HG03064 (cell line): Measurements from ENCODE around the gene ETV4.
A peak's percentile ranks its signal among the peaks of the same experiment; 100 is the strongest.
"Not testable (repeated sequence)": the region's sequence is repeated elsewhere in the genome, so short reads cannot be mapped to it uniquely, and the experiment has no call there.

Experiments used
- ATAC-seq: cut with Tn5 transposase; IDR thresholded peaks from one replicate; pipeline ENCODE4 v1.9.1; 2021; ENCODE audit warnings: low read depth; ENCODE audit not compliant: unreplicated experiment

ETV4 gene

GRCh38 chr17:43517615-43518386 lies 28.3 kb downstream of the ETV4 start:
- no peak for ATAC-seq

- ATAC-seq: no peak
Measured at GRCh38 chr17:43517161-43517560, 29.0 kb downstream of the ETV4 start.

DNA sequence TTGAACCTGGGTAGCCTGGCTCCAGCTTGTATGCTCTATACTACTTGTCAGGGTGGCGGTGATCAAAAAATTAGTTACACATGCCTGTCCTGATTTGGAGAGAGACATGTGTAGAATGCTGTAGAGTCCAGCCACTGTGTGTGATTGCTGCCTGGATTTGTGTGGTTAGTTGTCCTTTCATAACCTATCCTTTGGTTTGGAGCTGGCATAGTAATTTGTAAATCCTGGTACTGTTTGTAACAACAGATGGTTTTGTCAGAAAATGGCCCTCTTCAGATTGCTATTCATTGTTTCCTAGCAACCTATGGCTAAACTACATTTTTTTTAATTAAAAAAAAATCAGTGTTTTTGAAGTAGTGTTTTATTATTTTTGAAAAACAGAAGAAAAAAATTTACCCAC lies 30.5 kb downstream of the ETV4 start:
- ATAC-seq: no peak

- ATAC-seq: not testable (repeated sequence)
Measured at GRCh38 chr17:43511199-43511598, 34.9 kb downstream of the ETV4 start.

- not testable (repeated sequence) for ATAC-seq
Measured at GRCh38 chr17:43509440-43509839, 36.7 kb downstream of the ETV4 start.

GRCh38 chr17:43490621-43491020 lies 55.5 kb downstream of the ETV4 start:
- no peak for ATAC-seq

GRCh38 chr17:43483674-43484551 lies 62.2 kb downstream of the ETV4 start, which contains the start of gene DHX8:
Gene DHX8, plus strand, starts transcription at chr17:43483975. Its CDS starts 63 bp downstream, at chr17:43484038.
- peak; percentile 90 for ATAC-seq

DNA sequence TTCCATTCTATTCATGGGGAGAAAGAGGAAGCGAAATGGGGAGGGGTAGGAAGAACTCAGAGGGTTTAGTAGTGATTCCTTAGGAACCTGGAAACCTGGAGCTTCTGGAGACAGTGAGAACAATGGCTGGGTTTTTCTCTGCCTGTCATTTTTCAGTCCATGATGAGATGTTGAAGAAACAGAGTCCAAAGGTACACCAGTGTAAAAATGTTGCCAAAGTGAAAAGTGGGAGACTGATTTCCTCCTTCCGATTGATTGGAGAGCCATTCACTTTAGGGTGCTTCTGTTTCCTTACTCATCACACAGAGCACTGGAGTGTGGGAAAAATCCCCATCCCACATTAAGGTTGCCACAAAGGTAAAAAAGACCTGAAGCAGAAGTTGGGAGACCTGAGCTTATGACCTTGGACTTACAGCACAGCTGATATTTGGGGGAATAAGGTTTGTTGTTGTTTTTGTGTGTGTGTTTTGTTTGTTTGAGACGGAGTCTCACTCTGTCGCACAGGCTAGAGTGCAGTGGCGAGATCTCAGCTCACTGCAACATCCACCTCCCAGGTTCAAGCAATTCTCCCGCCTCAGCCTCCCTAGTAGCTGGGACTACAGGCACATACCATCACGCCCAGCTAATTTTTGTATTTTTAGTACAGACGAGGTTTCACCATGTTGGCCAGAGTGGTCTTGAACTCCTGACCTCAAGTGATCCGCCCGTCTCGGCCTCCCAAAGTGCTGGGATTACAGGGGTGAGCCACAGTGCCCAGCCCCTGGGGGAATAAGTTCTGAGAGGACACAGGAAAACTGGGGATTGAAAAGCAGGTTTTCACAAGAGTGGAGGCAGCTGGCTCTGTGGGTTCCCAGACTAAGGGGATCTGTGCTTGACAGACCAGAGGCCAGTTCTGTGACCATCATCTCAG lies 63.8 kb downstream of the ETV4 start:
- no peak for ATAC-seq

DNA sequence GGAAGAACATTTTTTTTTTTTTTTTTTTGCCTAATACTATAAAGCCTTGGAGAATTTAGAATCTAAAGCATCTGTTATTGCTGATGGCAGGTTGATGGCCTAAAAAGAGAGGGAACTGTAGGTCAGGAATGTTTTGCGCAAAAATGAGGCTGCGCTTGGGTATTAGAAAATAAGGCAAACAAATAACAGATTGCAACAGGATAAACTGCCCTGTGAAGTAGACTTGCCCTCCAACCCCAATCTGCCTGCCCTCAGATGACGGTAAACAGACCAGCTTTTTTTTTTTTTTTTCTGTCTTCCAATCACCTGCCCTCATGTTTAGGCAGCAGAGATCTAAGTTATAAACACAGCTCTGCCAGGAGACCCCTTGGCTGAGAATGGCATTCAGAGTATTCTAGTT lies 66.2 kb downstream of the ETV4 start:
- ATAC-seq: no peak
